Measurements from ENCODE around the gene SRA1.

- TF ChIP-seq, protein P1, sequence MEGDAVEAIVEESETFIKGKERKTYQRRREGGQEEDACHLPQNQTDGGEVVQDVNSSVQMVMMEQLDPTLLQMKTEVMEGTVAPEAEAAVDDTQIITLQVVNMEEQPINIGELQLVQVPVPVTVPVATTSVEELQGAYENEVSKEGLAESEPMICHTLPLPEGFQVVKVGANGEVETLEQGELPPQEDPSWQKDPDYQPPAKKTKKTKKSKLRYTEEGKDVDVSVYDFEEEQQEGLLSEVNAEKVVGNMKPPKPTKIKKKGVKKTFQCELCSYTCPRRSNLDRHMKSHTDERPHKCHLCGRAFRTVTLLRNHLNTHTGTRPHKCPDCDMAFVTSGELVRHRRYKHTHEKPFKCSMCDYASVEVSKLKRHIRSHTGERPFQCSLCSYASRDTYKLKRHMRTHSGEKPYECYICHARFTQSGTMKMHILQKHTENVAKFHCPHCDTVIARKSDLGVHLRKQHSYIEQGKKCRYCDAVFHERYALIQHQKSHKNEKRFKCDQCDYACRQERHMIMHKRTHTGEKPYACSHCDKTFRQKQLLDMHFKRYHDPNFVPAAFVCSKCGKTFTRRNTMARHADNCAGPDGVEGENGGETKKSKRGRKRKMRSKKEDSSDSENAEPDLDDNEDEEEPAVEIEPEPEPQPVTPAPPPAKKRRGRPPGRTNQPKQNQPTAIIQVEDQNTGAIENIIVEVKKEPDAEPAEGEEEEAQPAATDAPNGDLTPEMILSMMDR (IDR thresholded peaks at IDR 0.05), result no peak
- TF ChIP-seq POLR2AphosphoS5 (IDR thresholded peaks at IDR 0.05; ENCODE audit: low read depth, low read length) (no peak), REST (IDR thresholded peaks at IDR 0.05; ENCODE audit: insufficient read depth in 1 of 2, low read depth in 2 of 2, low read length in 1 of 2) (no peak), TCF7L2 (IDR thresholded peaks at IDR 0.05; ENCODE audit: low read depth, low read length) (no peak), SIN3A (IDR thresholded peaks at IDR 0.05; ENCODE audit: borderline replicate concordance, insufficient read depth, low read depth, low read length) (no peak)
Measured at GRCh38 chr5:140563596-140563995, 6.3 kb upstream of the SRA1 start.

All from Panc1 (cell line).